NOMO-1 (cell line): ENCODE measurements around the gene AK5.
A peak's percentile ranks its signal among the peaks of the same experiment; 100 is the strongest.

Experiments used
- DNase-seq, 2 experiments: peaks; one replicate each; lab custom pipeline; 2025; ENCODE audit not compliant: unreplicated experiment in 2 of 2; lab: John Stamatoyannopoulos, UW

Gene AK5

DNA sequence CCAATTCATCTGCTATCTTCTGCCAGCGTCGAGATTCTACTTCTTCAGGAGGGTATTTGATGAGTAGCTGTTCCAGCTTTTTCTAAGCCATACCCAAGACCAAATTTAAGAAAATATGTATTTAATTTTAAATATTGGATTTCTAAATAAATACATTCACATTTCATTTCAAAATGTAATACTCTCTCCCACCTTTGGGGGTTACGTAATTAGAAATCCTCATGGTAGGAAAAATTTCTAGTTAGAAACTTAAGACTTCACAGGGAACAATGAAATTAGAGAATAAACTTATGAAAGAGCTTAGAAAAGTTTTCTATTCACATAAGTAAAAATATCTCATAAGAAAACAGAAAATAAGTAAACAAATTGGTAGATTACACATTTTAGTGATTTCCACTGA lies 297.7 kb downstream of the AK5 start:
- no peak for DNase-seq

GRCh38 chr1:77582905-77583304 lies 301.1 kb downstream of the AK5 start:
- DNase-seq, result no peak

DNA sequence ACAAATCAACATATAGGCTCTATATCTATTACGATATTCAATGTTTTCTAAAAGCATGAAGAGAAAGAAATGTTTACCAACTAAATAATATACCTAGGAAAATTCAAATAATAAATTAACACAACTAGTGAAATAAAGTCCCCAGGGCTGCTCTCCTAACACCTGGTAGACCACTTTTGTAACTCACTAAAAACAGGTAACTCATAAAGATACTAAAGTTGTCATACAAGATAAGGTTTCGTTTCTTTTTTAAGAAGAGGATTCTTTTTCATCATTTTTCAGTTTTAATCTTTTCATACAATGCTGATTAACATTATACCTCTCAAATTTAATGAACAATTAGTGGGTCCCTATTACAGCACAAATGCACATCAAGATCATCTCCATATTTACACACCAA lies 301.7 kb downstream of the AK5 start:
- DNase-seq, result no peak

GRCh38 chr1:77584884-77585283 lies 303.1 kb downstream of the AK5 start:
- DNase-seq, result no peak

GRCh38 chr1:77585610-77586314 lies 303.9 kb downstream of the AK5 start:
- DNase-seq, result no peak

- no peak for DNase-seq
These were observed 307.4 kb downstream of the AK5 start for GRCh38 chr1:77589231-77589630.

DNA sequence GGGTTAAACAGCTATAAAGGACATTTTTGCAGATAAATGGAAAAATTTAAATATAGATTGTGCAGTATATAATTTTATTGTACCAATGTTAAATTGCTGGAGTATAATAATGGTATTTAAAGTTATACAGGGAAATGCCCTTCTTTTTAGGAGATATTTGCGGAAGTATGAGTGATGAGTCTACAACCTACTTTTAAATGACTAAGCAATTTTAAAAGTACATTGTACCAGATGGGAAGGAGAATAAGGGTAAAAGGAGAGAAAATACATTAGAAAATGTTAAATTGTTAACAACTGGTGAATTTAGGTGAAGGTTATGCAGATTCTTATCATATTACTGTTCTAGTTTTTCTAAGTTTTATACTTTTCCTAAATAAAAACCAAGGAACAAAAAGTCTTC lies 308.8 kb downstream of the AK5 start:
- DNase-seq, result peak; percentile 9 to 70

- no peak for DNase-seq
These were observed 311.1 kb downstream of the AK5 start for GRCh38 chr1:77592906-77593305.

- DNase-seq, result no peak
These were observed 312.7 kb downstream of the AK5 start for GRCh38 chr1:77594366-77595112.

- no peak for DNase-seq
These were observed 315.5 kb downstream of the AK5 start for GRCh38 chr1:77597310-77597709.

- DNase-seq, result peak; percentile 77 to 80
These were observed 323.6 kb downstream of the AK5 start for GRCh38 chr1:77605246-77606026.

GRCh38 chr1:77608893-77609292 lies 327.1 kb downstream of the AK5 start:
- DNase-seq, result no peak
